ENCODE data around the gene FZD1. TPM values are rescaled to one million over a fixed set of nuclear protein-coding genes. Genes with fewer than 3 reads are reported as not detected.

Gene FZD1
- total and polyA plus RNA-seq, 2 of the 8 experiments (the other 6 are each of a cell fraction or from before 2014, with no cell fraction given), result 0.62 to 0.91 TPM

DNA sequence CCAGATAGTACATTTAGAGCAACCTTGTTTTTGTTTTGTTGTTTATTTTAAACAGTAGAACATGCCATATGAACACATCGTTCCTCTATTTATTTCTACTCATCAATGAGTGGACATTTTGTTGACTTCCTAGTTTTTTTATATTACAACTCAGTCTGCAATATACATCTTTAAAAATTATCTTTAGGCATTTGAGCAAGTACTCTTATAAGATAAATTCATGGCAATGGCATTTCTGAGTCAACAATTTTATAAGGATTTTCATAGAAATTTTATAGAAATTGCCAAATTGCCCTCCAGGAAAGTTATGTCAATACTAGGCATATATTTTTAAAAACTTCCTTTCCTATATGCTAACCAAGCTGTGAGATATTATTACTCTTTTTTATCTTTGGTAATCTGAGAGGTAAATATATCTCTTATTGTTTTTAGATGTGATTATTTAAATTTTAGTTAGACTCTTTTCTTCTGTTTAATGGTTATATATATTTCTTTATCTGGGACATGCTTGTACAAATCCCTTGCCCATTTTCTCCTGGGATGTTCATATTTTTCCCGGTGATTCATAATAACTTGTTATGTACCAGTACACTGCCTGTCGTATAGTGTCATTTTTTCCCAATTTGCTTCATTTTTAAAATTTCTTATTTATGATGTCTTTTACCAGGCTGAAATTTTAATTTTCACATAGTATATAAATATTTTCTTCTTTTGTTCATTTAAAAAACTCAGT lies 50.5 kb downstream of the FZD1 start (continued):
- TF ChIP-seq CHD1 (IDR thresholded peaks at IDR 0.05; ENCODE audit: low read depth, low read length) (no peak), HDAC2 (IDR thresholded peaks at IDR 0.05; ENCODE audit: borderline replicate concordance in 1 of 2, low read depth in 2 of 2, low read length in 2 of 2) (no peak), TBP (IDR thresholded peaks at IDR 0.05; ENCODE audit: low read depth, low read length) (no peak), PHF8 (conservative IDR thresholded peaks at IDR 0.05; ENCODE audit: low read depth, low read length) (no peak), CBX8 (IDR thresholded peaks at IDR 0.05; ENCODE audit: borderline replicate concordance, low read depth, low read length) (no peak), NRF1 (IDR thresholded peaks at IDR 0.05; ENCODE audit: low read depth, low read length) (no peak), EP300 (IDR thresholded peaks at IDR 0.05; ENCODE audit: borderline replicate concordance in 1 of 2, low read depth in 2 of 2, low read length in 2 of 2) (no peak), EZH2 (IDR thresholded peaks at IDR 0.05; ENCODE audit: low read depth, low read length, severe bottlenecking) (no peak)
- TF ChIP-seq, protein P1, sequence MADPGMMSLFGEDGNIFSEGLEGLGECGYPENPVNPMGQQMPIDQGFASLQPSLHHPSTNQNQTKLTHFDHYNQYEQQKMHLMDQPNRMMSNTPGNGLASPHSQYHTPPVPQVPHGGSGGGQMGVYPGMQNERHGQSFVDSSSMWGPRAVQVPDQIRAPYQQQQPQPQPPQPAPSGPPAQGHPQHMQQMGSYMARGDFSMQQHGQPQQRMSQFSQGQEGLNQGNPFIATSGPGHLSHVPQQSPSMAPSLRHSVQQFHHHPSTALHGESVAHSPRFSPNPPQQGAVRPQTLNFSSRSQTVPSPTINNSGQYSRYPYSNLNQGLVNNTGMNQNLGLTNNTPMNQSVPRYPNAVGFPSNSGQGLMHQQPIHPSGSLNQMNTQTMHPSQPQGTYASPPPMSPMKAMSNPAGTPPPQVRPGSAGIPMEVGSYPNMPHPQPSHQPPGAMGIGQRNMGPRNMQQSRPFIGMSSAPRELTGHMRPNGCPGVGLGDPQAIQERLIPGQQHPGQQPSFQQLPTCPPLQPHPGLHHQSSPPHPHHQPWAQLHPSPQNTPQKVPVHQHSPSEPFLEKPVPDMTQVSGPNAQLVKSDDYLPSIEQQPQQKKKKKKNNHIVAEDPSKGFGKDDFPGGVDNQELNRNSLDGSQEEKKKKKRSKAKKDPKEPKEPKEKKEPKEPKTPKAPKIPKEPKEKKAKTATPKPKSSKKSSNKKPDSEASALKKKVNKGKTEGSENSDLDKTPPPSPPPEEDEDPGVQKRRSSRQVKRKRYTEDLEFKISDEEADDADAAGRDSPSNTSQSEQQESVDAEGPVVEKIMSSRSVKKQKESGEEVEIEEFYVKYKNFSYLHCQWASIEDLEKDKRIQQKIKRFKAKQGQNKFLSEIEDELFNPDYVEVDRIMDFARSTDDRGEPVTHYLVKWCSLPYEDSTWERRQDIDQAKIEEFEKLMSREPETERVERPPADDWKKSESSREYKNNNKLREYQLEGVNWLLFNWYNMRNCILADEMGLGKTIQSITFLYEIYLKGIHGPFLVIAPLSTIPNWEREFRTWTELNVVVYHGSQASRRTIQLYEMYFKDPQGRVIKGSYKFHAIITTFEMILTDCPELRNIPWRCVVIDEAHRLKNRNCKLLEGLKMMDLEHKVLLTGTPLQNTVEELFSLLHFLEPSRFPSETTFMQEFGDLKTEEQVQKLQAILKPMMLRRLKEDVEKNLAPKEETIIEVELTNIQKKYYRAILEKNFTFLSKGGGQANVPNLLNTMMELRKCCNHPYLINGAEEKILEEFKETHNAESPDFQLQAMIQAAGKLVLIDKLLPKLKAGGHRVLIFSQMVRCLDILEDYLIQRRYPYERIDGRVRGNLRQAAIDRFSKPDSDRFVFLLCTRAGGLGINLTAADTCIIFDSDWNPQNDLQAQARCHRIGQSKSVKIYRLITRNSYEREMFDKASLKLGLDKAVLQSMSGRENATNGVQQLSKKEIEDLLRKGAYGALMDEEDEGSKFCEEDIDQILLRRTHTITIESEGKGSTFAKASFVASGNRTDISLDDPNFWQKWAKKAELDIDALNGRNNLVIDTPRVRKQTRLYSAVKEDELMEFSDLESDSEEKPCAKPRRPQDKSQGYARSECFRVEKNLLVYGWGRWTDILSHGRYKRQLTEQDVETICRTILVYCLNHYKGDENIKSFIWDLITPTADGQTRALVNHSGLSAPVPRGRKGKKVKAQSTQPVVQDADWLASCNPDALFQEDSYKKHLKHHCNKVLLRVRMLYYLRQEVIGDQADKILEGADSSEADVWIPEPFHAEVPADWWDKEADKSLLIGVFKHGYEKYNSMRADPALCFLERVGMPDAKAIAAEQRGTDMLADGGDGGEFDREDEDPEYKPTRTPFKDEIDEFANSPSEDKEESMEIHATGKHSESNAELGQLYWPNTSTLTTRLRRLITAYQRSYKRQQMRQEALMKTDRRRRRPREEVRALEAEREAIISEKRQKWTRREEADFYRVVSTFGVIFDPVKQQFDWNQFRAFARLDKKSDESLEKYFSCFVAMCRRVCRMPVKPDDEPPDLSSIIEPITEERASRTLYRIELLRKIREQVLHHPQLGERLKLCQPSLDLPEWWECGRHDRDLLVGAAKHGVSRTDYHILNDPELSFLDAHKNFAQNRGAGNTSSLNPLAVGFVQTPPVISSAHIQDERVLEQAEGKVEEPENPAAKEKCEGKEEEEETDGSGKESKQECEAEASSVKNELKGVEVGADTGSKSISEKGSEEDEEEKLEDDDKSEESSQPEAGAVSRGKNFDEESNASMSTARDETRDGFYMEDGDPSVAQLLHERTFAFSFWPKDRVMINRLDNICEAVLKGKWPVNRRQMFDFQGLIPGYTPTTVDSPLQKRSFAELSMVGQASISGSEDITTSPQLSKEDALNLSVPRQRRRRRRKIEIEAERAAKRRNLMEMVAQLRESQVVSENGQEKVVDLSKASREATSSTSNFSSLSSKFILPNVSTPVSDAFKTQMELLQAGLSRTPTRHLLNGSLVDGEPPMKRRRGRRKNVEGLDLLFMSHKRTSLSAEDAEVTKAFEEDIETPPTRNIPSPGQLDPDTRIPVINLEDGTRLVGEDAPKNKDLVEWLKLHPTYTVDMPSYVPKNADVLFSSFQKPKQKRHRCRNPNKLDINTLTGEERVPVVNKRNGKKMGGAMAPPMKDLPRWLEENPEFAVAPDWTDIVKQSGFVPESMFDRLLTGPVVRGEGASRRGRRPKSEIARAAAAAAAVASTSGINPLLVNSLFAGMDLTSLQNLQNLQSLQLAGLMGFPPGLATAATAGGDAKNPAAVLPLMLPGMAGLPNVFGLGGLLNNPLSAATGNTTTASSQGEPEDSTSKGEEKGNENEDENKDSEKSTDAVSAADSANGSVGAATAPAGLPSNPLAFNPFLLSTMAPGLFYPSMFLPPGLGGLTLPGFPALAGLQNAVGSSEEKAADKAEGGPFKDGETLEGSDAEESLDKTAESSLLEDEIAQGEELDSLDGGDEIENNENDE (IDR thresholded peaks at IDR 0.05; ENCODE audit: insufficient replicate concordance, low read length), result no peak
